Activated CD4-positive, alpha-beta T cell treated with anti-CD3 and anti-CD28 coated beads for 1 hour (primary cell): ENCODE results near the gene CAPN9.

Experiments used
- DNase-seq: peaks from one replicate; pipeline ENCODE4 v3.0.0-alpha.2; 2020

CAPN9 gene

GRCh38 chr1:230804396-230804795, 57.2 kb downstream of the CAPN9 start:
- DNase-seq = no peak

- DNase-seq = no peak
Measured at GRCh38 chr1:230806552-230806951, 59.4 kb downstream of the CAPN9 start.

GRCh38 chr1:230807029-230807428, 59.8 kb downstream of the CAPN9 start:
- DNase-seq = no peak

GRCh38 chr1:230807561-230808280, 60.5 kb downstream of the CAPN9 start:
- no peak for DNase-seq

GRCh38 chr1:230808281-230808872, 61.2 kb downstream of the CAPN9 start:
- no peak for DNase-seq

- DNase-seq = no peak
Measured at GRCh38 chr1:230809256-230809990, 62.2 kb downstream of the CAPN9 start.

- no peak for DNase-seq
Measured at GRCh38 chr1:230812568-230812967, 65.4 kb downstream of the CAPN9 start.

GRCh38 chr1:230814949-230815692, 67.9 kb downstream of the CAPN9 start:
- DNase-seq = no peak

- no peak for DNase-seq
Measured at GRCh38 chr1:230816018-230816417, 68.8 kb downstream of the CAPN9 start.

- DNase-seq = no peak
Measured at GRCh38 chr1:230818367-230818766, 71.2 kb downstream of the CAPN9 start.

- DNase-seq = no peak
Measured at GRCh38 chr1:230818901-230819300, 71.7 kb downstream of the CAPN9 start.

GRCh38 chr1:230819976-230820375, 72.8 kb downstream of the CAPN9 start:
- no peak for DNase-seq

GRCh38 chr1:230820568-230820967, 73.4 kb downstream of the CAPN9 start:
- DNase-seq = no peak

- DNase-seq = no peak
Measured at GRCh38 chr1:230821346-230821745, 74.2 kb downstream of the CAPN9 start.

GRCh38 chr1:230822092-230822581, 74.9 kb downstream of the CAPN9 start:
- DNase-seq = no peak

GRCh38 chr1:230823426-230823825, 76.2 kb downstream of the CAPN9 start:
- no peak for DNase-seq

GRCh38 chr1:230823931-230824381, 76.8 kb downstream of the CAPN9 start:
- no peak for DNase-seq

- no peak for DNase-seq
Measured at GRCh38 chr1:230824551-230824918, 77.3 kb downstream of the CAPN9 start.

GRCh38 chr1:230824919-230825721, 77.9 kb downstream of the CAPN9 start:
- DNase-seq = no peak

- no peak for DNase-seq
Measured at GRCh38 chr1:230825761-230826160, 78.6 kb downstream of the CAPN9 start.

GRCh38 chr1:230826166-230826875, 79.1 kb downstream of the CAPN9 start:
- no peak for DNase-seq
